Left cardiac atrium (tissue), 4 donors: ENCODE data around the gene COL27A1. TPM values are rescaled to one million over a fixed set of nuclear protein-coding genes. Genes with fewer than 3 reads are reported as not detected.

Experiments
- ATAC-seq, 2 donors: fragments of 200-7000 bp; cut with Tn5 transposase; one replicate each; pipeline ENCODE4 v1.9.1; 2020; ENCODE audit warnings: mild to moderate bottlenecking in 2 of 2, moderate library complexity in 2 of 2
- DNase-seq: peaks from one replicate; pipeline ENCODE4 v3.0.0-alpha.2; 2020
- intact Hi-C, 2 donors: fragments of 100-400 bp; cut with DNase I; formaldehyde crosslinking; loops; one replicate each; pipeline versions ENCODE4 v1.14.1 to v1.15.1; 2022 to 2023
- total RNA-seq, 2 donors: library from RNA; stranded (reverse); fragmentation: NEBNext Ultra II Directional; extraction: Animal tissue kit (Norgen Biotek cat#: 25700); gene quantifications; one replicate each; pipeline ENCODE4 v1.2.1, GENCODE V29; 2021
- donor health status: DM: no; HTN: yes; CAD: no.
- donor health status: DM: no; HTN: yes; CAD: no; lungs with severe emphysema.
- donor health status: DM: yes; HTN: yes; CAD: no.
- donor health status: Dilated cardiomyopathy.

COL27A1 gene
- total RNA-seq, 2 donors from 2014 or later, result 7.0 to 9.2 TPM

GRCh38 chr9:114139071-114139470 lies 16.3 kb upstream of the COL27A1 start:
- DNase-seq, result no peak
- ATAC-seq, result no peak
- intact Hi-C loops, result no loop called here

GRCh38 chr9:114140401-114140800 lies 14.9 kb upstream of the COL27A1 start:
- DNase-seq, result no peak
- intact Hi-C loops, result no loop called here

GRCh38 chr9:114140850-114141249 lies 14.5 kb upstream of the COL27A1 start:
- peak; percentile 13 to 47 for ATAC-seq
- intact Hi-C loops, result no loop called here
- no peak for DNase-seq

More at GRCh38 chr9:114140401-114140800, 14.9 kb upstream of the COL27A1 start:
- peak in 1 of 2 donors; percentile 21 for ATAC-seq

GRCh38 chr9:114141553-114142402 lies 13.6 kb upstream of the COL27A1 start:
- peak; percentile 49 for DNase-seq
- ATAC-seq, result peak; percentile 21 to 28
- intact Hi-C loops, result no loop called here

- ATAC-seq, result no peak
These were observed 12.1 kb upstream of the COL27A1 start for GRCh38 chr9:114143234-114143633.

GRCh38 chr9:114146735-114147134 lies 8.6 kb upstream of the COL27A1 start:
- intact Hi-C loops, result no loop called here
- DNase-seq (no peak), ATAC-seq (no peak)

More at GRCh38 chr9:114143234-114143633, 12.1 kb upstream of the COL27A1 start:
- no peak for DNase-seq
- intact Hi-C loops, result no loop called here

GRCh38 chr9:114149181-114149580 lies 6.2 kb upstream of the COL27A1 start:
- no peak for ATAC-seq
- DNase-seq, result no peak
- intact Hi-C loops, result loop anchor here in 1 of 2 donors (2.0 kb wide), 1 partner anchor 40 kb away; no protein-coding TSS in a partner anchor

- peak; percentile 16 to 18 for ATAC-seq
- DNase-seq, result no peak
- intact Hi-C loops, result loop anchor here (2.0 to 10.0 kb wide), 3 partner anchors 41 to 105 kb away; no protein-coding TSS in a partner anchor
These were observed 5.5 kb upstream of the COL27A1 start for GRCh38 chr9:114149765-114150340.

GRCh38 chr9:114150608-114151007 lies 4.7 kb upstream of the COL27A1 start:
- intact Hi-C loops, result loop anchor here (5.0 to 10.0 kb wide), 2 partner anchors 43 to 104 kb away; no protein-coding TSS in a partner anchor

GRCh38 chr9:114151426-114151956 lies 3.8 kb upstream of the COL27A1 start:
- no peak for DNase-seq
- intact Hi-C loops, result loop anchor here (5.0 to 10.0 kb wide), 2 partner anchors 44 to 103 kb away; no protein-coding TSS in a partner anchor
- no peak for ATAC-seq

More at GRCh38 chr9:114150608-114151007, 4.7 kb upstream of the COL27A1 start:
- ATAC-seq, result no peak
- no peak for DNase-seq

- ATAC-seq (peak in 1 of 2 donors; percentile 17), DNase-seq (no peak)
- intact Hi-C loops, result loop anchor here (5.0 to 10.0 kb wide), 2 partner anchors 47 to 101 kb away; no protein-coding TSS in a partner anchor
These were observed 1.4 kb upstream of the COL27A1 start for GRCh38 chr9:114153761-114154599.

- no peak for DNase-seq
- intact Hi-C loops, result loop anchor here (5.0 to 10.0 kb wide), 4 partner anchors 47 to 138 kb away; no protein-coding TSS in a partner anchor
- no peak for ATAC-seq
These were observed 686 bp upstream of the COL27A1 start for GRCh38 chr9:114154600-114155102.

- ATAC-seq (peak; percentile 7 to 8), DNase-seq (no peak)
- intact Hi-C loops, result loop anchor here (5.0 to 10.0 kb wide), 3 partner anchors 99 to 136 kb away; no protein-coding TSS in a partner anchor
These were observed 789 bp downstream of the COL27A1 start for GRCh38 chr9:114155995-114156656.

- peak; percentile 65 for DNase-seq
These were observed 1.5 kb downstream of the COL27A1 start for GRCh38 chr9:114156657-114157421.

GRCh38 chr9:114157516-114158176 lies 2.3 kb downstream of the COL27A1 start:
- DNase-seq, result no peak
- intact Hi-C loops, result loop anchor here (5.0 to 10.0 kb wide), 3 partner anchors 97 to 135 kb away; no protein-coding TSS in a partner anchor
- ATAC-seq, result no peak

More at GRCh38 chr9:114156657-114157421, 1.5 kb downstream of the COL27A1 start:
- ATAC-seq, result peak; percentile 60 to 83
- intact Hi-C loops, result loop anchor here (5.0 to 10.0 kb wide), 3 partner anchors 98 to 135 kb away; no protein-coding TSS in a partner anchor

- intact Hi-C loops, result loop anchor here (5.0 to 10.0 kb wide), 3 partner anchors 96 to 134 kb away; no protein-coding TSS in a partner anchor
- ATAC-seq, result no peak
These were observed 3.3 kb downstream of the COL27A1 start for GRCh38 chr9:114158482-114159130.

More at GRCh38 chr9:114158482-114159130, 3.3 kb downstream of the COL27A1 start:
- no peak for DNase-seq
